ENCODE data around the gene TRAF3.

- no peak for TF ChIP-seq CTCF (IDR thresholded peaks at IDR 0.05)
- no peak for TF ChIP-seq TCF7L2 (IDR thresholded peaks at IDR 0.05; ENCODE audit: low read depth, low read length)
Measured at GRCh38 chr14:102769049-102769327, 8.3 kb upstream of the TRAF3 start.

All from Panc1 (cell line).